Fibroblast of mammary gland (primary cell): ENCODE results near the gene MTUS2.

Experiments used
- DNase-seq: peaks from one replicate; pipeline ENCODE4 v3.0.0-alpha.2; 2010; ENCODE audit warnings: low read depth
- H3K4me3 ChIP-seq: 2 replicates; pipeline ENCODE4 v1.5.1; 2011; ENCODE audit warnings: low read depth, mild to moderate bottlenecking, low read length, moderate library complexity; ENCODE audit not compliant: control insufficient read depth
- CTCF ChIP-seq: conservative IDR thresholded peaks from 2 replicates; pipeline ENCODE4 v1.5.1; 2011; ENCODE audit warnings: low read depth, low read length, inconsistent platforms; ENCODE audit not compliant: control insufficient read depth, insufficient read depth

Gene MTUS2

GRCh38 chr13:29459813-29460355 is 639.7 kb downstream of the MTUS2 start:
- no peak overlapping the region for H3K4me3 ChIP-seq
- no peak for DNase-seq
- TF ChIP-seq CTCF = no peak

GRCh38 chr13:29464105-29464679 is 644.1 kb downstream of the MTUS2 start:
- no peak for TF ChIP-seq CTCF
- no peak overlapping the region for H3K4me3 ChIP-seq
- DNase-seq = no peak

GRCh38 chr13:29465741-29466293 is 645.7 kb downstream of the MTUS2 start:
- peak; percentile 72 for DNase-seq
- H3K4me3 ChIP-seq = no peak overlapping the region
- TF ChIP-seq CTCF = no peak

GRCh38 chr13:29471551-29471950 is 651.4 kb downstream of the MTUS2 start:
- no peak for DNase-seq
- H3K4me3 ChIP-seq = no peak overlapping the region
- no peak for TF ChIP-seq CTCF

- DNase-seq = peak; percentile 71
- peak; percentile 100 for TF ChIP-seq CTCF
- H3K4me3 ChIP-seq = no peak overlapping the region
These were observed 652.3 kb downstream of the MTUS2 start for GRCh38 chr13:29472332-29472961.

- no peak overlapping the region for H3K4me3 ChIP-seq
- no peak for DNase-seq
- TF ChIP-seq CTCF = no peak
These were observed 653.0 kb downstream of the MTUS2 start for GRCh38 chr13:29473166-29473565.
